Stimulated activated CD4-positive, alpha-beta T cell treated with anti-CD3 and anti-CD28 coated beads, Interleukin-1b, Interleukin-23, amount 100 ng/mL, for 4 hours (primary cell): ENCODE results near the gene CERS6.
"Not testable (repeated sequence)": the region's sequence is repeated elsewhere in the genome, so short reads cannot be mapped to it uniquely, and the experiment has no call there.

Source experiments
- DNase-seq, 2 donors: peaks; one replicate each; pipeline ENCODE4 v3.0.0-alpha.2; 2020; ENCODE audit warnings: low read depth in 2 of 2

CERS6 gene

DNA sequence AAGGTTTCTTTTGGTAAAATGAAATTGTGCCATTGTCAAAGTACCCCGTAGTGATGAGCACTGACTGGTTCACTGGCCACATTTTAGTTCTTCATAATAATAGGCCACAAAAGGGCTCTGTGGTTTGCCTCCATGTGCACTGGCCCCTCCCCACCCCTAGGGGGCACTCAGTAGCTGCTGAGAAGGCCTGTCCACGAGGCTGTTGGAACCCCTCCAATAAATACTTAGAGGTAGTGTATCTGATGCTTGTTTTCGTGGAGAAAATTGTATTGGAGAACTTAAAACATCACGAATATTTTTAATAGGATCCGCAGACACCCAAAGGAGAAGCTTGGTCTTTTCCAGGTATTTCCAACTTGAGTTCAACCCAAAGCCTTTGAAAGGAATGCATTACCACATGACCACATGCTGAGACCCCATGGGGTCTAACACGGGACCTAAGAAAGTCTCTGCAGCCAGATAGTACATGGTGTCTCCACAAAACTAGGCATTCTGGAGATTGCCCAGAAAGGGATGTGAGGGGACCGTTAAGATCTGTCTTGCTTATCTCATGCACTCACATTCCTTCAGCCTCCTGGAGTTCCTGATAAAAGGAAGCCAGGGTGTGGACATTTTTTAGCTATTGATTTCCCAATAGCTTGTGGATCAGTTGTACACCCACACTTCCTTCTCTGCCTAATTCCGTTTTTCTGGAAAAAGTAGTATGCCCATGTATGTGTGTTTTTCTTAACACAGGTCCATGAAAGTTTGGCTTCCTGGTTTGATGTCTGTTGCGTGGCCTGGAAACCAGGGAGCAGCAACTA is 317.8 kb downstream of the CERS6 start:
- DNase-seq: no peak

DNA sequence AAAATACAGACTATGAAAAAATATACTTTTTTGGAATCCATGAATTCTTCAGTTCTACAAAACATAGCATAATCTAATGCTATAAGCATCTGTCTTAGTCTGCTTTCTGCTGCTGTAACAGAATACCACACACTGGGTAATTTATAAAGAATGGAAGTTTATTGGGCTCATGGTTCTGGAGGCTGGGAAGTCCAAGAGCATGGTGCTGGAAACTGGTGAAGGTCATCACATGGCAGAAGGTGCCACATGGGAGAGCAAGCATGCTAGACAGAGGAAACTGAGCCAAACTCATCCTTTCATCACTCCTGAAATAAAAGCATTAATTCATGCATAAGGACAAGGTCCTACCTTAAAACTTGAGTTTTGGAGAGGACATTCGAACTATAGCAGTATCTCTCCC is 319.8 kb downstream of the CERS6 start:
- DNase-seq: no peak

DNA sequence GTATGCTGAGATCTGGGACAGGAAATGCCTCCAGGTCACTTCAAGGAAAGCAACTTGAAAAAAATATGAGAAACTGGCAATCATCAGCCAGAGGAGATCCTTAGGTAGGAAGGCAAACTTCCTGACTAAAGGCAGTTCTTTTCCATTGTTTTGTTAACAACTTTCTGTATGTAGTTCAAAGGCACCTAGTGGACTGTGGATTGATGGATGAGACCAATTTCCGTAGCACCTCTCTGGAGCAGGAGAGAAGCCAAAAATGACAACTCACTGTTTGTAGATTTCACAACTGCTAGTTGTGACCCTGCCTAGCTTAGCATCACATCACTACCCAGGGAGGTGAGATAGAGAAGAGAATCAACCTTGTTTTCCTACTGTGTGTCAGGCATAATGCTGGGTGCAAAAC is 324.6 kb downstream of the CERS6 start:
- DNase-seq: no peak

DNA sequence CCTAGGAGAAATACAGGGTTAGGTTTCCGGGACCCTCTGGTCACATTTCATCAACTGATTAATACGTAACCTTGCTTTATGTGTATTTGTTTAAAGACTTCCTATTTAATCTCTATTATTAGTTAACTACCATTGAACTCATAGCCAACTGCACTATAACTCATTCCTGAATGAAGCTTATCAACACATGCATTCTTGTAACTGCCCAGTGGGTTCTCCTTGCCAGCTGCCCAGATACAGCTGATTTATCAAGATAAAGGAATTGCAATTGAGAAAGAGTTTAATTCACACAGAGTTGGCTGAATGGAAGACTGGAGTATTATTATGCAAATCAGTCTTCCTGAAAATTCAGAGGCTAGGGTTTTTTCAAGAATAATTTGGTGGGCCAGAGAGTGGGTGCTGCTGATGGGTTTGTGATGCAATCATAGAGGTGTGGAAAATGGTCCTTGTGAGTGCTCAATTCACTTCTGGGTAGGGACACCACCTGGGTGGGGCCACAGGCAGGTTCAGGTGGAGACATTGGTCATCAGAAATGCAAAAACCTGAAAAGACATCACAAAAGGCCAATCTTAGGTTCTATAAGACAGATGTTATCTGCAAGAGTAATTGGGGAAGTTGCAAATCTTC is 325.2 kb downstream of the CERS6 start:
- DNase-seq: no peak

DNA sequence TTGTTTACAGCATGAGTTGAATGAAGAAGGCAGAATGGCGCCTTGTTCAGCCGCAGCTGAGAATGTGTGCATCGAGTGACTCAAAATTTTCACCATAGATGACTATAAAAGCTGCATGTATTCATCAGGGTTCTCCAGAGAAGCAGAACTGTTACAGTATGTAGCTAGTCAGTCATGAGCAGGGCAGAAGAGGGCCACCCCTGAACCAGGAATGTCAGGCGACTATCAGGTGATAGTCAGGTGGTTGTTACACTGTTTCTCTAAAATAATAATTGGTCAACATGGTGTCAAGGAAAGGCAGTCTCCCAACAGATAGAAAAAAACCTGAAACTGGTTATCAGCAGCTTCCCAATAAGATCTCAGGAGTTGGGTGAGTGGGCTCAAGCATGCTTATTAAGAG is 326.2 kb downstream of the CERS6 start:
- no peak for DNase-seq

DNA sequence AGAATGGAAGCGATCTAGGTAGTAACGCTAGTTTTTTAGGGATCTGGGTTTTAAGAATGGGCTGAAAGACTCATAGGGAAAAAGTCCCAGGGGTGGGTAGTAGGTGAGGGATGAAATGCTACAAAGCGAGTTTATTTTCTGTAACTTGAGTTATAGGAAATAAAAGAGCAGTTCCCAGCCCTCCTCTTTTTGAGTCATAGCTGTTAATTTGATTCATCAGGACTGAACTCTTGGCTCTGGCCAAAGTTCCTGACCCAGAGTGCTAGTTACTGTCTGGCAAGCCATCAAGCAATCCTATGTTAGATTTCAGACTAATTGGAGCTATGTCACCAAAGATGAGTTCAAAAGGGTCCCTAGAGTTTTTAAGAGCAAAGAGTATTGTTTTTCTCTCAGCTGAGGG is 328.9 kb downstream of the CERS6 start:
- DNase-seq: no peak

DNA sequence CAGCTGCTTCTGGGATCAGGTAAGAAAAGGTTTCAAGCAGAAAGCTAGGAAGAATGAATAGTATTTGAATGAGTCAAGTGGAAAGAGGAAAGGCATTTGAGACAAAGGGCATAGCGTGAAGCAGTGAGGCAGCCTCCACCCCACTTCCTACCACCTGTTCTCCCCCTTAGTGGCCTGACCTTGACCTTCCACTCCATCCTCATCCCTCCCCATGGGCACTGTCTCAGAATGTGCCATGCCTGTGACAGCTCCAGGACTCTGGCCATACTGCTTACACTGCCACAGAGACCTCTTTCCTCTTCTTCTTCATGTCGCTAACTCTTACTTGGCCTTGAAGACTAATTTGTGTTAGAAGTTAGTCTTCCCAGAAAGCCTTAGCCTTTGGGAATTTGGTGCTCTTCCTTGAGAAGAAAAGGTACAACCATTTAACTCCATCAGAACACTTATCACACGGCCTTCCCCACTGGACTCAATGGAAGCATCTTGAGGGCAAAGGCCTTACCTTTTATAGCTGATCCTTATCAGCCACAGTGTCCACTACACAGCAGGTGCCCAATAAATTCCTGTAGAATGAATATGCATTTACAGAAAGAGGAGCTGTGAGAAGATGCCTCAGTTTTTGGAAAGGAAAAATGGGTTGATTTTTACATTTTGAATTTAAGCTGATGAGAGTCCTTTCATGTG is 331.2 kb downstream of the CERS6 start:
- no peak for DNase-seq

DNA sequence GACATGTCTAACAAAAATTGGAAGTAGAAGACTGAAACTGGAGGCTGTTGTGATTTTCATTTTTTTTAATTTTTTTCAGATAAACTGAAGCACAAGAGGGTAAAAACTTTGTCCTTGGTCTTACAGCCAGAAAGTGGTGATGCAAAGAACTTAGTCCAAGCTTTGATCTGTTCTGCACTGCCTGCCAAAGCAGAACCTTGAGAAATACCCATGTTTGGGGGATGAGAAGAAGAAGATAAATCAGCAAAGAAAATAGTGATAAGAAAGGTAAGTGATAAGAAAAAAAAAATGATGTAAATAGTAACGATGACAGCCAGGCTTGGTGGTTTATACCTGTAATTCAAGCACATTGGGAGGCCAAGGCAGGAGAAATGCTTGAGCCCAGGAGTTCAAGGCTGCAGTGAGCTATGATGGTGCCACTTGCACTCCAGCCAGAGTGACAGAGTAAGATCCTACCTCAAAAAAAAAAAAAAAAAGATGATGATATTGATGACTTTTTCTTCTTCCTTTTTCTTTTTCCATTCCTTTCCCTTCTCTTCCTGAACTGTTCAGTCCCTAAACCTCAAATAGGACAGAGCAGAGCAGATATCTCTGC is 331.8 kb downstream of the CERS6 start:
- DNase-seq: no peak

DNA sequence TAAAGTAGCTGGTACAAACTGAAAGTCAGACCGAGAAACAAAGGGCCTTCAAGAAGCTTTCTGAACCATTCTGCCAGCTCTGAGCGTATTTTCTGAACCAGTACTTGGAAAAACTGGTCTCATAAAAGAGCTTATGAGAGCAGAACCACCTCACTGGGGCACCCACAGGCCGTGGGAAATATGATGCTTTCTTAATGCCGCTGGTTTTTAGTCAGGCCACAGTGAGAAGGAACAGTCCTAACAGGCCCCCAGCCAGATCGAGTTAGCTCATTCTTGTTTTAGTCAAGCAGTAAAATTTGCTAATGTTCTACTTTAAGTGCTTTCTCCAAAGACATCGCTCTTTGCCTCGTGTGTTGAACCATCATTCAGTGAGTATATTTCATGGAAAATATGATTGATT is 333.7 kb downstream of the CERS6 start:
- DNase-seq: no peak

DNA sequence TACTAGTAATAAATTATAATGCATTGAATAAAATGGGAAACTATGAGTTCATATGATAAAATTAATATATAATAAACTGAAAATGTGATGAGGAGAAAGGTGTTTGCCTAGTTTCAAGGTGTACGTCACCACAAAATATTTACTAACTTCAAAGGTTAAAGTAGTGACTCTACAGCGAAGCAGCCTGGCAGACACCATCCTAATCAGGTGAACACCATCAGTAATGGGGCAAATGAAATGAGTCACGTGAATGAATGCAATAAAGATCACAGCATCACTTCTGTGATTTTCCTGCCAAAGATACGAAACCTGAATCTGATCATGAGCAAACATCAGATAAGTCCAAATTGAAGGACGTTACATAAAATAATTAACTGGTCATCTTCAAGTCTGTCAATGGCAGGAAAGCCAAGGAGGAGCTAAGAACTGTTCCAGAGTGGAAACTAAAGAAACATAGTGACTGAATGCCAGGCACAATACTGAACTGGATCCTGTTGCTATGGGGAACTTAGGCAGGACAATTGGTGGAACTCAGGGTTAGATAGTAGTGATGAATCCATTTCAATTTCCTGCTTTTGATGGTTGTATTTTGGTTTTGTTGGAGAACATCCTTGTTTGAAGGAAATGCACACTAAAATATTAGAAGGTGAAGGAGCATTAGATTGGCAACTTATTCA is 334.3 kb downstream of the CERS6 start:
- no peak for DNase-seq

DNA sequence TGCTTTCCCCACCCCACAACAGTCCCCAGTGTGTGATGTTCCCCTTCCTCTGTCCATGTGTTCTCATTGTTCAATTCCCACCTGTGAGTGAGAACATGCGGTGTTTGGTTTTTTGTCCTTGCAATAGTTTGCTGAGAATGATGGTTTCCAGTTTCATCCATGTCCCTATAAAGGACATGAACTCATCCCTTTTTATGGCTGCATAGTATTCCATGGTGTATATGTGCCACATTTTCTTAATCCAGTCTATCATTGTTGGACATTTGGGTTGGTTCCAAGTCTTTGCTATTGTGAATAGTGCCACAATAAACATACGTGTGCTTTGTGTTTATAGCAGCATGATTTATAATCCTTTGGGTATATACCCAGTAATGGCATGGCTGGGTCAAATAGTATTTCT is 335.1 kb downstream of the CERS6 start:
- not testable (repeated sequence) for DNase-seq

DNA sequence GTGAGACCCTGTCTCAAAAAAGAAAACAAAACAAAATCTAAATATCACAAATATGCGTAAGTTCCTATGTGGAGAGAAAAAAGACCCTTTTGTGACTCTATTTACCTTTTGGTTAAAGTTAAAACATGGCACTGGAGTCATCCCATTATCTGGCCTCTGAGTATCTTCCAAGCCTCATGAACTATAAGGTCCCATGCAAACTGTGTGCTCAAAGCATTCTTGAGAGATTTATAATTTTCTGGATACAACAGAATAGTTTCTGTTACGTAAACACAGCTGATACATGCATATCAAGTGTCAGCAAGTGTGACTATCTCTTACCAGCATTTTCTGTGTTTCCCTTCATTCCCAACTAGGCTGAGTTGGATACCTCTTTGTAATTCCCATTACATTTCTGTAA is 337.5 kb downstream of the CERS6 start:
- no peak for DNase-seq

DNA sequence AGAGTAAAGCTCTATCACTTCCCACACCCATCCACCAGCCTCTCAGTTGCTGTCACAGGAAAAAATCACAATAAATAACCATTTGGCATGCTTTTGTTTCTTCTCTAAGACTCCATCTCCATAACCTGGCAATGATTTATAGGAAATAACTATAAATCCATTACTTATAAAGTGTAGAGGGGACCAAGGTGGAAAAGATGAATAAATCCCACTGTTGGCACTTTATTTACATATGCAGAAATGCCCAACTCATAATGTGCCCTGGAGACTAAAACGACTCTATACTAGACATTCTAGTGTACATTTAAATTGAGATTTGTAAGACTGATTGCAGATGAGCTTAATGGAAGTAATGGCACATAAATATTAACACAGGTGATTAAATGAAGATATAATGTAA is 338.9 kb downstream of the CERS6 start:
- DNase-seq: no peak

DNA sequence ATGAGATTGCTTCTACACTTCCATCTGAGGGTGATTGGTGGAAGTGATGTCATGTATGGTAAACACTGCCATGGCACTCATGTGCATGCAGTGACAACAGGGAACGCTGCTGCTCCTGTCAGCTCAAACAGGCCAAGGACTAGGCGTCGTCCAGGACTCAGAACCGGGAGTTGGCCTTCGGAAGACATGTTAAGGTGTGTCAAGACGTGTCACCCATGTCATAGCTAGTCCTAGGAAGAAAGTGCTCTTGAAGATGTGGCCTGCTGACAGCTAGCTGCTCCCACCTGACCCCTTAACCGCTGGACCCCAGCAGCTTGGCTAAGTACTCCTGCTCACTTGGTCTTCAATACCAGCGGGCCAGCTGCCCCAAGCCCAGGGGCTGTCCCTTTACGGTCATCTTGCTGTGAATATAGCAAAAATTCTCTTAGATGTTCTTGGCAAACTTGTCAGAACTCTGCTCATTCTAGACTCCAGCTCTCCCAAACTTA is 340.1 kb downstream of the CERS6 start:
- DNase-seq: no peak

DNA sequence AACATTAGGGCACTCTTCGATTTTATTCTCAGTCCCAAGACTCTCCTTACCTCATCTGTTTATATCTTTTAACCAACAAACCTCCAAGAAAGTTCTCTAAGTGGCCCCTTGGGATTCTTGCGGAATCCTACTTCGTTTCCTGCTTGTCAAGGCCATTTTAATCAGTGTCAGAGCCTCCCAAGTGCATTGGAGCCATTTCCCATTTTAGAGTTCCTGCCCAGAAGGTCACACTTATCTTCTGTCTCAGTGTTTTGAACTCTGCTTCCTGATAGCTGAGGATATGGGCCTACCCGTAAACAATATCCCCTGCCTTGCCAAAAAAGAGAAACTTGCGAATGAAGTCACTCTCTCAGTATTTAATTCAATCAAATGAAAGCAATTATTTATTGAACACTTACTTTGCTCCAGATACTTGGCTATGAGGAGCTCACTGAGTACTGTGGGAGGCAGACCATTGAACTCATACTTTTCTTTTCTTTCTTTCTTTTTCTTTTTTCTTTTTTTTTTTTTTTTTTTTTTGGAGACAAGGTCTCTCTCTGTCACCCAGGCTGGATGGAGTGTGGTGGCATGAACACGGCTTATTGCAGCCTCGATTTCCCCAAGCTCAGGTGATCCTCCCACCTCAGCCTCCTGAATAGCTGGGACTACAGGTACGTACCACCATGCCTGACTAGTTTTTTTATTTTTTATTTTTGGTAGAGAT is 340.7 kb downstream of the CERS6 start:
- no peak for DNase-seq

DNA sequence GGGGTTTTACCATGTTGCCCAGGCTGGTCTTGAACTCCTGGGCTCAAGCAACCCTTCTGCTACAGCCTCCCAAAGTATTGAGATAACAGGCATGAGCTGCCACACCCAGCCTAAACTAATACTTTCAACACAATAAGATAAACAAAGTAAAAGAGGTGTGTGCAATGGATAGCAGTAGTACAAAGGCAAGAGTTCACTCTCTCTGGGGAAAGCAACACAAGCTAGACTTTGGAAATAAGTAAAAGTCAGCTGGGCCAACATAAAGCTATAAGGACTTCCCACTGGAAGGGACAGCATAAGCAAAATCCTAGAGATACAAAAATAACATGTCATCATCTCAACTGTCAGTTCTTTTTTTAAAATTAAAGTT is 341.2 kb downstream of the CERS6 start:
- no peak for DNase-seq

DNA sequence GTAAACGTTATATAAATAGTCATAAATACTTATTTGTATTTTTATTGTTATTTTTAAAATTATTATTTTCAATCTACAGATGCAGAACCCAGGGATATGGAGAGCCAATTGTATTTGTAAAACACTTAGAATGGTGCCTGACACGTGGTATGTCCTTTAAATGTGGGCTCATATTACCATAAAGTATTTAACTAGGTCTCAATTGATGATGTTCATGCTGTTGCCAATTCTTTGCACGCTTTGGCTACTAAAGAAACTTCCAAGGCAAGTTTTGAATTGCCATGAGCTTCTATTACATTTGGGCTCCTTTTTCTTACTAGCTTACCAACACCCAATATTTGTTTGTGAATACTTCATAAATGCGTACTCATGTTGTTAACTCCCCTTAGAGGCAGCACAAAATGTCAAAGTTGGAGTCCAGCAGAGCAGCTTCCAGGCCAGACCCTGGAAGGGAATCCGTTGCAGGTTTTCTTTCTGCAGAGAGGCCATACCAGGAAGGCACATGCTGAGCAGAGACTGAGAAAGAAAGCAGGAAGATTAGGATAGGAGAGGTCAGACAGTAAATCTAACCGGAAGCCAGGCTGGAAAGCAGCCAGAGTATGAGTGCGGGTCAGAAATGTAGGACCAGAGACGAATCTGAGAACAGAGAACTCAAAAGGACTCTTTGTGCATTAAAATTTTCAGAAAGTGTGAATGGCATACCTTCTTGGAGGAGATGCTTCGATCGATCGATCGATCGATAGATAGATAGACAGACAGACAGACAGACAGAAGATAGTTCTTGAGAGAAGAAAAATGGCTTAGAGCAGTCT is 342.2 kb downstream of the CERS6 start:
- DNase-seq: no peak

DNA sequence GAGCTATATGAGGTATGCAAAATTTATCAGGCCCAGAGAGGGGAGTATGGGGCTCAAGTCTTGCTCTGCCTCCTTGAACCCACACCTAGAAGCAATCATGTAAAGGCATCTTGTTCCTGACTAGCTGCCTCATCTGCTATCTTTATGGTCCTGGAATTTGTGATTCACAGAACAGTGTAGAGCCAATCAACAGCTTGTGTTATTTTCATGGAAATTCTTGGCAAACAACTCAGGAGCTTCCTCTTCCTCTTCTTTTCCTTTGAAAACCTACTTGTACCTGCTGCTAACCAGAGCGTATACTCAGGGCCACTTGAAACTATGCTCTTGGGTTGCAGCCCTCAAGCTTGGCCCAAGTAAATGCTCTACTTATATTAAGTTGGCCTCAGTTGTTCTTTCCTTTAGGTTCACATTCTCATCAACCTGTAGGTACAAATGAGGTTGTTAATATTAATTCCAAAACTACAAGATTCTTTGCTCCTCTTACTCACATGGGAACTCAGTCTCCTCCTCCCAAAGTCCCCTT is 342.9 kb downstream of the CERS6 start:
- DNase-seq: no peak

DNA sequence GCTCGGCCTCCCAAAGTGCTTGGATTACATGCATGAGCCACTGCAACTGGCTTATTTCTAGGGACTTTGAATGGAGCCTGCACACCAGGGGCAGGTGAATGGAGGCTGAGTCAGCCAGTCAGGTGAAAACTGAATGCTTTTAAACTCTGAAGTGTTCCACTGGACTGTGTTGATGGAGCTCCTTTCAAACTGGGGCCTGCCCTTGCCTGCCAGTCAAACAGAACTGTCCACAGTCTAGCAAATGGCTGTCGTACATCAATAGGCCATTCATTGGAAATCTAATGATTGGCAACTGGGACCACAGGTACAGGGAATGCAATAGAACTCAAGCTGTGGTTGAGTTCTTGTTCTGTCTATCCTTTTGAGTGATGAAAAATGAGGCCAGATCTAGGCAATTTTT is 345.4 kb downstream of the CERS6 start:
- DNase-seq: no peak
